Measurements from ENCODE around the gene TRPC1. TPM values are rescaled to one million over a fixed set of nuclear protein-coding genes. Genes with fewer than 3 reads are reported as not detected.

The TRPC1 gene
- polyA plus RNA-seq, 1 donor, result 8.9 TPM

GRCh38 chr3:142818651-142819050, 94.8 kb downstream of the TRPC1 start:
- no peak for DNase-seq
- H3K4me1 ChIP-seq (ENCODE audit: control insufficient read depth, insufficient read depth, low read length), result no peaks in the 10 kb centered on the region
- H3K27ac ChIP-seq (ENCODE audit: low read length), result no peak overlapping the region
- no peaks in the 10 kb centered on the region for H3K9me3 ChIP-seq (ENCODE audit: control insufficient read depth, low read depth, low read length)
- no CpG with 5 or more reads among the region's 9 CpGs for WGBS (ENCODE audit: insufficient coverage, low lambda C conversion rate)
- H3K36me3 ChIP-seq (ENCODE audit: control insufficient read depth, insufficient read depth, low read length), result no peaks in the 10 kb centered on the region
- H3K4me3 ChIP-seq (ENCODE audit: low read length), result no peak overlapping the region
- no peaks in the 10 kb centered on the region for H3K27me3 ChIP-seq (ENCODE audit: control insufficient read depth, insufficient read depth, low read length)

- Histone ChIP-seq H3K4me1 (ENCODE audit: control insufficient read depth, insufficient read depth, low read length) (no peaks in the 10 kb centered on the region), H3K36me3 (ENCODE audit: control insufficient read depth, insufficient read depth, low read length) (no peaks in the 10 kb centered on the region), H3K27ac (ENCODE audit: low read length) (no peak overlapping the region), H3K4me3 (ENCODE audit: low read length) (no peak overlapping the region), H3K9me3 (ENCODE audit: control insufficient read depth, low read depth, low read length) (no peaks in the 10 kb centered on the region), H3K27me3 (ENCODE audit: control insufficient read depth, insufficient read depth, low read length) (no peaks in the 10 kb centered on the region)
- DNase-seq, result no peak
Observed at GRCh38 chr3:142819179-142819578, 95.3 kb downstream of the TRPC1 start.

GRCh38 chr3:142828703-142829305, 105.0 kb downstream of the TRPC1 start:
- DNase-seq, result peak; percentile 64 to 72
- no peaks in the 10 kb centered on the region for H3K36me3 ChIP-seq (ENCODE audit: control insufficient read depth, insufficient read depth, low read length)
- no peaks in the 10 kb centered on the region for H3K9me3 ChIP-seq (ENCODE audit: control insufficient read depth, low read depth, low read length)
- 40% methylated on average over 4 of the region's 9 CpGs for WGBS (ENCODE audit: insufficient coverage, low lambda C conversion rate)
- no peak overlapping the region for H3K27ac ChIP-seq (ENCODE audit: low read length)
- no peaks in the 10 kb centered on the region for H3K4me1 ChIP-seq (ENCODE audit: control insufficient read depth, insufficient read depth, low read length)
- H3K27me3 ChIP-seq (ENCODE audit: control insufficient read depth, insufficient read depth, low read length), result peaks cover 13% of the 10 kb centered on the region
- H3K4me3 ChIP-seq (ENCODE audit: low read length), result no peak overlapping the region

GRCh38 chr3:142837526-142837925, 113.7 kb downstream of the TRPC1 start:
- Histone ChIP-seq H3K27me3 (ENCODE audit: control insufficient read depth, insufficient read depth, low read length) (peaks cover 3% of the 10 kb centered on the region), H3K4me1 (ENCODE audit: control insufficient read depth, insufficient read depth, low read length) (no peaks in the 10 kb centered on the region), H3K36me3 (ENCODE audit: control insufficient read depth, insufficient read depth, low read length) (no peaks in the 10 kb centered on the region), H3K9me3 (ENCODE audit: control insufficient read depth, low read depth, low read length) (no peaks in the 10 kb centered on the region), H3K4me3 (ENCODE audit: low read length) (no peak overlapping the region), H3K27ac (ENCODE audit: low read length) (no peak overlapping the region)
- DNase-seq, result no peak
- WGBS (ENCODE audit: insufficient coverage, low lambda C conversion rate), result 100% methylated on average over 1 of the region's 1 CpG

GRCh38 chr3:142839831-142840230, 116.0 kb downstream of the TRPC1 start:
- Histone ChIP-seq H3K27ac (ENCODE audit: low read length) (no peak overlapping the region), H3K9me3 (ENCODE audit: control insufficient read depth, low read depth, low read length) (no peaks in the 10 kb centered on the region), H3K4me1 (ENCODE audit: control insufficient read depth, insufficient read depth, low read length) (no peaks in the 10 kb centered on the region), H3K4me3 (ENCODE audit: low read length) (no peak overlapping the region), H3K36me3 (ENCODE audit: control insufficient read depth, insufficient read depth, low read length) (no peaks in the 10 kb centered on the region), H3K27me3 (ENCODE audit: control insufficient read depth, insufficient read depth, low read length) (peaks cover 5% of the 10 kb centered on the region)
- no CpG with 5 or more reads among the region's 2 CpGs for WGBS (ENCODE audit: insufficient coverage, low lambda C conversion rate)
- DNase-seq, result no peak

DNA sequence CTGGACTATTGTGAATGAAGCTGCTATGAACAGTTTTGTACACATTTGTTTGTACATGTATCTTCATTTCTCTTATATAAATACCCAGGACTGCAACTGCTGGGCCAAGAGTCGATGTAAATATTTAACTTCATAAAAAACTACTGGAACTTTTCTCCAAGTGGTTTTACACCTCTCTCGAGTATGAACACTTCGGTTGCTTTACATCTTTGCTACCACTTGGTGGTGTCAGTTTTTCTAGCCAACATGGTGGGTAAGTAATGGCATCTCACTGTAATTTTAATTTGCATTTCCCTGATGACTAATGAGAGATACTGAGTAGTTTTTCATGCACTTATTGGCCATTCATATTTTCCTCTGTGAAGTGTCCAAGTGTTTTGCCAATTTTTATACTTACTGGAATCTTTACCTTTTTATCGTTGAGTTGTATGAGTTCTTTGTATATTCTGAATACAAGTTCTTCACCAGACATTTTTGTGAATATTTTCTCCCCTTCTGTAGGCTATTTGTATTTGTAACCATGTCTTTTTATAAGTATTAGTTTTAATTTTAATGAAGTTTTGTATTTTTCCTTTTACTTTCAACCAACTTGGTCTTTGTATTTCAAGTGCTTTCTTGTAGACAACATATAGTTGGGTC, 120.6 kb downstream of the TRPC1 start:
- 67% methylated on average over 2 of the region's 4 CpGs for WGBS (ENCODE audit: insufficient coverage, low lambda C conversion rate)
- no peaks in the 10 kb centered on the region for H3K9me3 ChIP-seq (ENCODE audit: control insufficient read depth, low read depth, low read length)
- H3K27me3 ChIP-seq (ENCODE audit: control insufficient read depth, insufficient read depth, low read length), result peaks cover 3% of the 10 kb centered on the region
- no peak overlapping the region for H3K27ac ChIP-seq (ENCODE audit: low read length)
- no peak for DNase-seq
- H3K36me3 ChIP-seq (ENCODE audit: control insufficient read depth, insufficient read depth, low read length), result no peaks in the 10 kb centered on the region
- no peak overlapping the region for H3K4me3 ChIP-seq (ENCODE audit: low read length)
- H3K4me1 ChIP-seq (ENCODE audit: control insufficient read depth, insufficient read depth, low read length), result no peaks in the 10 kb centered on the region

GRCh38 chr3:142846779-142847577, 123.1 kb downstream of the TRPC1 start:
- Histone ChIP-seq H3K27ac (ENCODE audit: low read length) (no peak overlapping the region), H3K4me3 (ENCODE audit: low read length) (no peak overlapping the region), H3K27me3 (ENCODE audit: control insufficient read depth, insufficient read depth, low read length) (peaks cover 5% of the 10 kb centered on the region), H3K4me1 (ENCODE audit: control insufficient read depth, insufficient read depth, low read length) (no peaks in the 10 kb centered on the region), H3K9me3 (ENCODE audit: control insufficient read depth, low read depth, low read length) (no peaks in the 10 kb centered on the region), H3K36me3 (ENCODE audit: control insufficient read depth, insufficient read depth, low read length) (no peaks in the 10 kb centered on the region)
- no peak for DNase-seq
- WGBS (ENCODE audit: insufficient coverage, low lambda C conversion rate), result no CpG with 5 or more reads among the region's 2 CpGs

DNA sequence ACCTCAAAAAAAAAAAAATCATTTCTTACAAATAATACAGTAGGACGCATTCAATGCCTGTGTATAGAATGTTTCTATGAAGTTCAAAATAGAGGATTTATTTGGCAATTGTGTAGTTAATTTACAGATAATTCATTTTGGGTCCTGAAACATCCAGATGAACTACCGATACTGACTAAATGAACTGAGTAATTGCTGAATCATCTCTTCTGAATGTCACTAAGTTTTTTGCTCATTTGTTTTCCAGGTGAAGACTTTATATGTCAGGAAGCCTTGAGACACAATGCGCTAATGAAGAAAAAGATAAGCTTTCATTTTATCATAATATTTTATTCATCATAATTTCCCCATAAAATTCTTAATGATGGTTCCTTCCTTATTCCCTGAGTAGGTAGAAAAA, 125.3 kb downstream of the TRPC1 start:
- no peaks in the 10 kb centered on the region for H3K4me1 ChIP-seq (ENCODE audit: control insufficient read depth, insufficient read depth, low read length)
- no peak for DNase-seq
- H3K27me3 ChIP-seq (ENCODE audit: control insufficient read depth, insufficient read depth, low read length), result peaks cover 3% of the 10 kb centered on the region
- no peak overlapping the region for H3K27ac ChIP-seq (ENCODE audit: low read length)
- H3K4me3 ChIP-seq (ENCODE audit: low read length), result no peak overlapping the region
- no peaks in the 10 kb centered on the region for H3K36me3 ChIP-seq (ENCODE audit: control insufficient read depth, insufficient read depth, low read length)
- 95% methylated on average over 2 of the region's 3 CpGs for WGBS (ENCODE audit: insufficient coverage, low lambda C conversion rate)
- H3K9me3 ChIP-seq (ENCODE audit: control insufficient read depth, low read depth, low read length), result no peaks in the 10 kb centered on the region

- Histone ChIP-seq H3K36me3 (ENCODE audit: control insufficient read depth, insufficient read depth, low read length) (no peaks in the 10 kb centered on the region), H3K9me3 (ENCODE audit: control insufficient read depth, low read depth, low read length) (no peaks in the 10 kb centered on the region), H3K4me1 (ENCODE audit: control insufficient read depth, insufficient read depth, low read length) (no peaks in the 10 kb centered on the region), H3K4me3 (ENCODE audit: low read length) (no peak overlapping the region), H3K27ac (ENCODE audit: low read length) (no peak overlapping the region), H3K27me3 (ENCODE audit: control insufficient read depth, insufficient read depth, low read length) (peaks cover 3% of the 10 kb centered on the region)
- 83% methylated on average over 1 of the region's 2 CpGs for WGBS (ENCODE audit: insufficient coverage, low lambda C conversion rate)
- DNase-seq, result no peak
Observed at GRCh38 chr3:142850395-142851023, 126.7 kb downstream of the TRPC1 start.

DNA sequence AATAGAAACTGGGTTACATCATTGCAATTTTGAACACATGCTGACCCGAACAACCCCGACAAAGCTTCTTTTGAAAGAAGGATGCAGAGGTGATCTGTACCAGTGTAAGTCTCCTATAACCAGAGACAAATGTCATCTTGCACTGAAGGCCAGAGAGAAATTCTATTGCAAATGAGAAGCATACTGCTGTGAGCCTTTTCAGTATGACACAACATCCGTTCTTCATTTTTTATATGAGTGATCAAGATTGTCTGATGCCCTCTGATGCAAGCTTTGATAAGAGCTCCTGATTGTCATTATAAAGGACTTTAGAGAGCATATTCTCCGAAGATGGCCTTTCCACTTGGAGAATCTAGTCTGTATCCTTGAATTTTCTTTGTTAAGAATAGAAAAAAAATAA, 128.2 kb downstream of the TRPC1 start:
- Histone ChIP-seq H3K27ac (ENCODE audit: low read length) (no peak overlapping the region), H3K27me3 (ENCODE audit: control insufficient read depth, insufficient read depth, low read length) (peaks cover 3% of the 10 kb centered on the region), H3K36me3 (ENCODE audit: control insufficient read depth, insufficient read depth, low read length) (no peaks in the 10 kb centered on the region), H3K9me3 (ENCODE audit: control insufficient read depth, low read depth, low read length) (no peaks in the 10 kb centered on the region), H3K4me1 (ENCODE audit: control insufficient read depth, insufficient read depth, low read length) (no peaks in the 10 kb centered on the region), H3K4me3 (ENCODE audit: low read length) (no peak overlapping the region)
- no peak for DNase-seq
- 90% methylated on average over 4 of the region's 4 CpGs for WGBS (ENCODE audit: insufficient coverage, low lambda C conversion rate)
